ENCODE measurements around the gene RHOBTB3. TPM values are rescaled to one million over a fixed set of nuclear protein-coding genes. Genes with fewer than 3 reads are reported as not detected.
A peak's percentile ranks its signal among the peaks of the same experiment; 100 is the strongest.

Gene RHOBTB3
- total and polyA plus RNA-seq, 2 donors (not counting 1 experiment from before 2014, with no cell fraction given): 337 to 338 TPM

DNA sequence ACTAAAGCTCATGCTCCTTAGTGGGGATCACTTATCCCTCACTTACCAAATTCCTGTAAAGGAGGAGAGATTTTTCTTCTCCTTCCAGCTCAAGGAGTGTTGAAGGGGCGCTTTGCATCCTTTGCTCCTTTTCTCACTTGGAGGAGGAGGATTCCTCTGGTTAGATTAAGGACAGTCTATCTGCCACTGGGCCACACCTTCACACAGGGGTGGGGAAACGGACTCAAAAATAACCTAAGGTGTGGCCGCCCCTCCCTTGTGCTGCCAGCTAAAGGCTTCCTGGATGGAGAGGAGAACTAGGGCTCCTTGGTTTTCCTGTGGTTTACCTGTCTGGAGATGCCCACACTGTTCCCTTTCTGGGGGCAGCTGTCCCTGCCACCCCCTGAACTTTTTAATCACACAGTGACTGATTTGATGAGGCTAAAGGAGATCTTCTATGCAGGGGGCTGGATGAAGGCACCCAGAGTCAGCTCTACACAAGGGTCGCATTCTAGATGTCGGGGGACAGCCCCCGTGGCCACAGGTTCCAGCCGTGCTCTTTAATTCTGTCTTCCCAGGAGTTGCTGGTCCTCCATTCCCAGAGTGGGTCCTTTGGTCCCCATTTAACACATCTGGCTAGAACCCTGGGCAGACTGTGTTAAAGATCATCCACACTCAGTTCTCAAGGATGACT lies 77.0 kb downstream of the RHOBTB3 start:
- Histone ChIP-seq H4K20me1 (ENCODE audit: control insufficient read depth, extremely low read depth, insufficient read depth, low read length) (no peaks in the 10 kb centered on the region), H3K27me3 (ENCODE audit: control insufficient read depth, insufficient read depth, low read length) (no peaks in the 10 kb centered on the region), H3K9ac (ENCODE audit: insufficient read depth, low read length) (no peak overlapping the region), H3K4me1 (ENCODE audit: control insufficient read depth, extremely low read depth, insufficient read depth, low read length) (peaks cover 30% of the 10 kb centered on the region), H3K36me3 (ENCODE audit: control insufficient read depth, insufficient read depth, low read length) (no peaks in the 10 kb centered on the region), H3K27ac (ENCODE audit: insufficient read depth, low read length) (no peak overlapping the region), H3K79me2 (ENCODE audit: control insufficient read depth, insufficient read depth, low read length) (no peaks in the 10 kb centered on the region), H2AFZ (ENCODE audit: low read length) (no peak overlapping the region), H3K9me3 (ENCODE audit: control insufficient read depth, insufficient read depth, low read depth, low read length) (no peaks in the 10 kb centered on the region), H3K4me3 (replicated peaks in 1 of 4; ENCODE audit: control extremely low read depth in 1 of 4, insufficient read depth in 1 of 4, low read depth in 3 of 4, low read length in 4 of 4) (no peak overlapping the region), H3K4me2 (ENCODE audit: extremely low read depth, insufficient read depth, low read length) (no peak overlapping the region)
- TF ChIP-seq EZH2 (IDR thresholded peaks at IDR 0.05; ENCODE audit: low read length, missing control alignments): no peak
- TF ChIP-seq, protein P1, sequence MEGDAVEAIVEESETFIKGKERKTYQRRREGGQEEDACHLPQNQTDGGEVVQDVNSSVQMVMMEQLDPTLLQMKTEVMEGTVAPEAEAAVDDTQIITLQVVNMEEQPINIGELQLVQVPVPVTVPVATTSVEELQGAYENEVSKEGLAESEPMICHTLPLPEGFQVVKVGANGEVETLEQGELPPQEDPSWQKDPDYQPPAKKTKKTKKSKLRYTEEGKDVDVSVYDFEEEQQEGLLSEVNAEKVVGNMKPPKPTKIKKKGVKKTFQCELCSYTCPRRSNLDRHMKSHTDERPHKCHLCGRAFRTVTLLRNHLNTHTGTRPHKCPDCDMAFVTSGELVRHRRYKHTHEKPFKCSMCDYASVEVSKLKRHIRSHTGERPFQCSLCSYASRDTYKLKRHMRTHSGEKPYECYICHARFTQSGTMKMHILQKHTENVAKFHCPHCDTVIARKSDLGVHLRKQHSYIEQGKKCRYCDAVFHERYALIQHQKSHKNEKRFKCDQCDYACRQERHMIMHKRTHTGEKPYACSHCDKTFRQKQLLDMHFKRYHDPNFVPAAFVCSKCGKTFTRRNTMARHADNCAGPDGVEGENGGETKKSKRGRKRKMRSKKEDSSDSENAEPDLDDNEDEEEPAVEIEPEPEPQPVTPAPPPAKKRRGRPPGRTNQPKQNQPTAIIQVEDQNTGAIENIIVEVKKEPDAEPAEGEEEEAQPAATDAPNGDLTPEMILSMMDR (conservative IDR thresholded peaks at IDR 0.05 in 1 of 2, IDR thresholded peaks at IDR 0.05 in 1 of 2; ENCODE audit: low read depth in 1 of 2, low read length in 2 of 2): no peak
- no peak for DNase-seq (ENCODE audit: low read depth in 2 of 2)

- Histone ChIP-seq H3K27ac (ENCODE audit: insufficient read depth, low read length) (no peak overlapping the region), H2AFZ (ENCODE audit: low read length) (no peak overlapping the region), H4K20me1 (ENCODE audit: control insufficient read depth, extremely low read depth, insufficient read depth, low read length) (no peaks in the 10 kb centered on the region), H3K4me2 (ENCODE audit: extremely low read depth, insufficient read depth, low read length) (peak overlapping the region; percentile 9), H3K36me3 (ENCODE audit: control insufficient read depth, insufficient read depth, low read length) (no peaks in the 10 kb centered on the region), H3K4me1 (ENCODE audit: control insufficient read depth, extremely low read depth, insufficient read depth, low read length) (peaks cover 30% of the 10 kb centered on the region), H3K9me3 (ENCODE audit: control insufficient read depth, insufficient read depth, low read depth, low read length) (no peaks in the 10 kb centered on the region), H3K27me3 (ENCODE audit: control insufficient read depth, insufficient read depth, low read length) (no peaks in the 10 kb centered on the region), H3K79me2 (ENCODE audit: control insufficient read depth, insufficient read depth, low read length) (no peaks in the 10 kb centered on the region), H3K9ac (ENCODE audit: insufficient read depth, low read length) (no peak overlapping the region), H3K4me3 (replicated peaks in 1 of 4; ENCODE audit: control extremely low read depth in 1 of 4, insufficient read depth in 1 of 4, low read depth in 3 of 4, low read length in 4 of 4) (no peak overlapping the region)
- TF ChIP-seq EZH2 (IDR thresholded peaks at IDR 0.05; ENCODE audit: low read length, missing control alignments): no peak
- TF ChIP-seq, protein P1 (conservative IDR thresholded peaks at IDR 0.05 in 1 of 2, IDR thresholded peaks at IDR 0.05 in 1 of 2; ENCODE audit: low read depth in 1 of 2, low read length in 2 of 2): no peak
- peak in 1 of 2 donors; percentile 68 for DNase-seq (ENCODE audit: low read depth in 2 of 2)
These were observed 77.7 kb downstream of the RHOBTB3 start for GRCh38 chr5:95808686-95809413.

DNA sequence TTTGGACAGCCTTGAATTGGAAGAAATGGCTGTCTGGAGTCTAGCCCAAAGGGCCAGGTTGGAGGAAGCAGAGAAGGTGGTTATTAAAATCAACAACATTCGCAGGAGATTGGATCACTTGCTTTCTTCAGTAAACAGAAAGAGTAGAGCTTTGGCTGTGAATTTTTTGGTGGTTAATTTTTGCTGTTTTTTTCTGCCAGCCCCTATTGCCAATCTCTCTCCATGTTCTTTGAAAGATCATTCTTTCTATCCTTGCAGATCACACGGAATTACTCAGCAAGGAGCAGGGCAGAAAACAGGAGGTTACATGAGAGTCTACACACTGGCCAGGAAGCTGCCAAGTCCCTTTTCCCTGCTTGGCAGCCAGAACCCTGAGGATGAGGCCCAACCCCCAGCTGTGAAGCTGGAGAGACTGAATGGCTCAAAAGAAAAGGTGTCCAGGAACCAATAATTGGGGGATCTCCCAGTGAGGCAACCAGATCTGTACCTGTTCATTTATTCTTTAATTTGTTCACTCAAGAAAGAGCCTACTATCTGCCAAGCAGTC lies 78.4 kb downstream of the RHOBTB3 start:
- no peak overlapping the region for H3K9ac ChIP-seq (ENCODE audit: insufficient read depth, low read length)
- TF ChIP-seq, protein P1 (conservative IDR thresholded peaks at IDR 0.05 in 1 of 2, IDR thresholded peaks at IDR 0.05 in 1 of 2; ENCODE audit: low read depth in 1 of 2, low read length in 2 of 2): no peak
- TF ChIP-seq EZH2 (IDR thresholded peaks at IDR 0.05; ENCODE audit: low read length, missing control alignments): no peak
- H2AFZ ChIP-seq (ENCODE audit: low read length): no peak overlapping the region
- H3K4me2 ChIP-seq (ENCODE audit: extremely low read depth, insufficient read depth, low read length): peak overlapping the region; percentile 59
- no peaks in the 10 kb centered on the region for H3K9me3 ChIP-seq (ENCODE audit: control insufficient read depth, insufficient read depth, low read depth, low read length)
- H3K4me1 ChIP-seq (ENCODE audit: control insufficient read depth, extremely low read depth, insufficient read depth, low read length): peaks cover 30% of the 10 kb centered on the region
- peak overlapping the region; percentile 42 for H3K27ac ChIP-seq (ENCODE audit: insufficient read depth, low read length)
- no peaks in the 10 kb centered on the region for H4K20me1 ChIP-seq (ENCODE audit: control insufficient read depth, extremely low read depth, insufficient read depth, low read length)
- peak; percentile 51 to 70 for DNase-seq (ENCODE audit: low read depth in 2 of 2)
- peaks cover 3% of the 10 kb centered on the region for H3K36me3 ChIP-seq (ENCODE audit: control insufficient read depth, insufficient read depth, low read length)
- no peaks in the 10 kb centered on the region for H3K27me3 ChIP-seq (ENCODE audit: control insufficient read depth, insufficient read depth, low read length)
- no peak overlapping the region for H3K4me3 ChIP-seq (replicated peaks in 1 of 4; ENCODE audit: control extremely low read depth in 1 of 4, insufficient read depth in 1 of 4, low read depth in 3 of 4, low read length in 4 of 4)
- no peaks in the 10 kb centered on the region for H3K79me2 ChIP-seq (ENCODE audit: control insufficient read depth, insufficient read depth, low read length)

All from fibroblast of lung (primary cell).